GM19468 (cell line): Measurements from ENCODE around the gene TANC2.
"Not testable (repeated sequence)": the region's sequence is repeated elsewhere in the genome, so short reads cannot be mapped to it uniquely, and the experiment has no call there.

Experiments
- ATAC-seq: cut with Tn5 transposase; IDR thresholded peaks from one replicate; pipeline ENCODE4 v1.9.1; 2021; ENCODE audit warnings: mild to moderate bottlenecking, moderate library complexity, moderate number of reproducible peaks; ENCODE audit not compliant: unreplicated experiment; ENCODE audit errors: extremely low read depth

TANC2 gene

GRCh38 chr17:62963296-62963695, 2.7 kb upstream of the TANC2 start:
- no peak for ATAC-seq

- ATAC-seq: no peak
Observed at GRCh38 chr17:62964506-62964905, 1.5 kb upstream of the TANC2 start.

DNA sequence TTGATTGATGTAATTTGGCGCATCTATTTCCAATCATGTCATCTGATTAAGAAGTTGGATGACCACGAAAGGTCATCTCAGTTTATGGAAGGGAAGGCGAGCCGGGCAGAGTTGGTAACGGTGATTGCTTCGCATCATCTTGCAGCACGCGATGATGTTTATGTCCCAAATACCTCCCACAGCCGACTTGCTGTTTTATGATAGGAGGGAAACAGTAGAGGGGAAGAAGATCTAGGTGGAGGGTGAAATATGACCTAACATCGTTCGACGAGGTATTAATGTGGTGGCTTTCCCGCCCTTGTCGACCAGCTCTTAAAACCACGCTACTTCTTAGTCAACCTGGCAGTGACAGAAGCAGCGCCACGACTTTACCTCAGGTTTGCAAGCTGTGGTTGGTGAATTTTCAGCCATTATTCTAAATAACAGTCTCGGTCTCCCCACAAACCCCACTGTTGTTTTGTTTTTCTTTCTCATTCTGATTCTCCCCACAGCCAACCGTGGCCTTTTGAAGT, 805 bp upstream of the TANC2 start:
- no peak for ATAC-seq

- peak; percentile 26 for ATAC-seq
Observed at GRCh38 chr17:62966426-62967204, 580 bp downstream of the TANC2 start.

DNA sequence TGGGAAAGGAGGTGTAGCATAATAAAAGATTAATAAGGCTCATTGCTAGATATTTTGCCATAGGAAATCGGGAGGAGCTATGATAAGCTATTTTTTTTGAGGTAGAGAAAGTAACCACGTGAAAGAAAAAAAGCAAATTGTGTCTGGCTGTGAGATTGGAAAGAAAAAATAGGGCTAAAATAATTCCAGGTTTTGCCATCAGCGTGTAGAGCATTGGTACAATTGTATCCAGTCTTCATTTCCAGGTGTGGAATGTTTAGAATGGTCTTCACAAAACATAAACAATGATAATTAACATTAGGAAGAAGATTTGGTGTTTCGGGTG, 1.1 kb downstream of the TANC2 start:
- ATAC-seq: no peak

GRCh38 chr17:62968445-62968923, 2.4 kb downstream of the TANC2 start:
- peak; percentile 60 for ATAC-seq

GRCh38 chr17:62970610-62971009, 4.6 kb downstream of the TANC2 start:
- no peak for ATAC-seq

- ATAC-seq: no peak
Observed at GRCh38 chr17:62971853-62972252, 5.8 kb downstream of the TANC2 start.

- no peak for ATAC-seq
Observed at GRCh38 chr17:62974788-62975187, 8.8 kb downstream of the TANC2 start.

GRCh38 chr17:62975206-62975605, 9.2 kb downstream of the TANC2 start:
- ATAC-seq: no peak

DNA sequence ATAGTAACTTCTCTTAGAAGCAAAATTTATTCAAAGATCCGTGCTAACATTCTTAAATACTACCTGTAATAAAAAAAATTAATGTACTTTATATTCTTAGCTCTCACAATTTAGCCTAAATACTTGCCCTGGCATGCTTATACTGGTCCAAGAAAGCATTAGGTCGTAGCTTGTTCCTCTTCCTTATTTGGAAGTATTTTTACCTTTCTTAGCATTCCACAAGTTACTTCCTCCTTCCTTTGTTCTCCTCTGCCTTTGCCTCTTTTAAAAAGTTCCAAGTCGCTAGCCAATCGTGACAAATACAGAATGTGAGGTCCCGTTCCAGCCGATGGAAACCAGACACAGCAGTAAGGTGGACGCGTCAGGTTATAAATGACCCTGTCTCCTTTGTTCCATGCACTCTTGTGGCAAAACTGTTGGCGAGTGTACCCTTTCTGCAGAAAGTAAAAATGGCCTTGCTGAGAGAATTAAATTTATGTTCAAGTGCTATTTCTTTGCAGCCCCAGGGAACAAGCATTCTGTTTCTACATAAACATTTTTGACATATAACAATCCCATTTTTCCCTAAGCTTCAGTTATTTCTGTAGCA, 10.7 kb downstream of the TANC2 start:
- ATAC-seq: not testable (repeated sequence)

GRCh38 chr17:62980842-62981241, 14.8 kb downstream of the TANC2 start:
- no peak for ATAC-seq

DNA sequence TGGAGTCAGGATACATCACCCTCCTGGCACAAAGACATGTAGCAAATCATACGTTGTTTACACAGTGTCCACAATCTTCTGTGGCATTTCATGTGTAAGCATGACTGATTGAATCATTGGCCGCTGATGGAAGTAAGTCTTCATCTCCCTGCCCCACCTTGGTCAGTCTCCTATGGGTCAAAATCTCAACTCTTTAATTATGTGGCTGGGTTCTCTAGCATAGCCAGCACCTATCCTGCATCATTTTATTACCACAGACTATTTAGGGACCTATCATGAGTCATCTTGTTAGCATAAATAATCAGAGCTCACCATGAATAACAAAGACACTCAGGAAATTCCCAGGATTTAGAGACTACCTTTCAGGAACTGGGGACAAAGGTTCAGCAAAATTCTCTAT, 15.9 kb downstream of the TANC2 start:
- no peak for ATAC-seq

GRCh38 chr17:62984801-62985200, 18.8 kb downstream of the TANC2 start:
- no peak for ATAC-seq

GRCh38 chr17:62986549-62986948, 20.5 kb downstream of the TANC2 start:
- no peak for ATAC-seq

DNA sequence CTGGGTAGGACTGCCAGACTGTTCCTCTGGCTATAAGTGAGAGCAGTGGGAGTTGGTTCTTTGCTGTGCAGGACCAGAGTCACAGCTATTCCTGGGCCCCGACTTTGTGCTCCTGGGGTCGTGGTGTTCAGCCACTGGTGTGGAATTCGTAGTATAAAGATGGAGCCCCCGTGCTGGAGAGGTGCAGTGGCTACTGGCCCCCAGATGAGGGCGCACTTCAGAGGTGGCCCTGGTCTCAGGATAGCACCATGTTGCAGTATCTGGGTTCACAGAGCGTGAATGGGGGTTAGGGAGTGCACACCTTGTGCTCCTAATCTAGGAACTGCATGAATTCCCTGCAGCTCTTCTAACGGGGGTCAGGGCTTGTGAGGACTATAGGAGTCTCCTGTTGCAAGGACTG, 21.1 kb downstream of the TANC2 start:
- no peak for ATAC-seq

GRCh38 chr17:62989501-62989900, 23.5 kb downstream of the TANC2 start:
- ATAC-seq: no peak

DNA sequence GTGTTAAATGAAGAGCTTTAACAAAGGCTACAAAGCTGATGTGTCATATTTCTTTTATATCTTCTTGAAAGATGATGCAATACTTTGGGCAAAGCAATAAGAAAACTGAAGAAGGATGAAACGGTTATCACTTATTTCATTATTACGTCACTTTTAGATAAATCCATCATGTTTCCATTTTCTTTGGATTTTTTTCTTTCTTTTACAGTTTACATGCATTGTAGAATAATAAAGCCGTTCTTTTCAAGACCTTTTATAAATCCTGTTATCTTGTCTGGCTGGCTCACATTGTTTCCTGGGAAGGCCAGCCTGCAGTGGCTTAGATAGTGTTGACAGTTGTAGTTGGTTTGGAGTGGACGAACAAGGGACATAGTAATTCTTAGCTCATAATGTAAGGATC, 28.9 kb downstream of the TANC2 start:
- no peak for ATAC-seq

DNA sequence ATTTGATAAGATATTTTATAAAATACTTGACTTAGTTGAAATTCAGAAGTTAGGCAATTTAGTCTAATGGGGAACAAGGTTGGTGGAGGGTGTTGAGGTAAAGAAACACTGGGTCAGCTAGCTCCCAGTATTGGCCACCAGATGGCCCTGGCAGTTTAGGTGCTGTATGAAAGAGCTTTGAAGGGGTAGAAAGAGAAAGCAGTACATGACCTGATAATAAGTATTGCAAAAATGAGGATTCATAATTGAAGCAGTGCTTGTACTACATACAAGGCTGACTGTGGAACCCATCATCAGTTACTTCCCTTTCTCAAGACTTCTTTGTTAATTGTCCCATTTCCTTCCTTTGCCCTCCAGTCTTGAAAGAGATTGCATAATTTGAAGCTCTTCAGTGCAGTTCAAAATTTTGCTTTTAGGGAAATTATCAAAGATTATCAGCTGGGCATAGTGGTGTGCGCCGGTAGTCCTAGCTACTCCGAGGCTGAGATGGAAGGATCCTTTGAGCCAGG, 29.4 kb downstream of the TANC2 start:
- no peak for ATAC-seq

DNA sequence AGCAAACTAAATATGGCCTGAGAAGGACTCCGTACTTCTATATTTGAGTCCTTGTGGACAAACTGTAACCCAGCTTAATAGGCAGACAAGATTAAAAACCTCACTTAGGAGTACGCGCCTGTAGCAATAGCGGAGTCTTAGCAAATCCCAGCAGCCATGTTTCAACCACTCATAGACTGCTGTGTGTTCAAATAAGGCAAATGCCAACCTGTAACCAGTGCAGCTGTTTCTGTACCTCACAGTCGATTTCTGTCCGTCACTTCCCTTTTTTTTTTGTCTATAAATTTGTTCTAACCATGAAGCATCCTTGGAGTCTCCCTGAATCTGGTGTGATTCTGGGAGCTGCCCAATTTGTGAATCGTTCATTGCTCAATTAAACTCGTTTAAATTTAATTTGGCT, 30.2 kb downstream of the TANC2 start:
- ATAC-seq: no peak

DNA sequence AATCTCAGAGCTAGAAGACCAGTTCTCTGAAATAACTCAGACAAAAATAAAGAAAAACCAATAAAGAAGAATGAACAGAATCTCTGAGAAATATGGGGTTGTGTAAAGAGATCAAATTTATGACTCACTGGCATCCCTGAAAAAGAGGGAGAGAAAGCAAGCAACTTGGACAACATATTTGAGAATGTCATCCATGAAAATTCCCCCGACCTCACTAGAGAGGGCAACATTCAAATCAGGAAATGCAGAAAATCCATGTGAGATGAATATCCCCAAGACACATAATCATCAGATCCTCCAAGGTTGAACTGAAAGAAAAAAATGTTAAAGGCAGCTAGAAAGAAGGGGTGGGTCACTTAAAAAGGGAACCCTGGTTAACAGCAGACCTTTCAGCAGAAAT, 32.1 kb downstream of the TANC2 start:
- ATAC-seq: no peak
